ENCODE results near the gene ATP2A1. TPM values are rescaled to one million over a fixed set of nuclear protein-coding genes. Genes with fewer than 3 reads are reported as not detected.
"Not testable (repeated sequence)": the region's sequence is repeated elsewhere in the genome, so short reads cannot be mapped to it uniquely, and the experiment has no call there.

Gene ATP2A1
- total RNA-seq, 2 donors from 2014 or later, result 4.7 to 7.4 TPM

DNA sequence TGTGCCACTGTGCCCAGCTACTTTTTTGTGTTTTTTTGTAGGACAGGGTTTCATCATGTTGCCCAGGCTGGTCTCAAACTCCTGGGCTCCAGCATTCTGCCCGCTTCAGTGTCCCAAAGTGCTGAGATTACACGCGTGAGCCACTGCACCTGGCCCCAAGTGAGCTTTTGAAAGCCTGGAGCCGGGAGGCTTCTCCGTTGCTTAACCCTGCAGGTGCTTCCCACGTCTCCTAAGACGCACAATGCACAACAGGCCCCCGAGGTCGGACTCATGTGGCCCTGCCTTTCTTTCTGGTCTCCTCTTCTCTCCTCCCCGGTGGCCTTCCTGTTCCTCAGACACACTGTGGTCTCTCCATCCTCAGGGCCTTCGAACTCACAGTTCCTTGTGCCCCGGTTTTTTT, 34.3 kb downstream of the ATP2A1 start:
- DNase-seq (ENCODE audit: low spot score in 2 of 2) (no peak), ATAC-seq (no peak)

DNA sequence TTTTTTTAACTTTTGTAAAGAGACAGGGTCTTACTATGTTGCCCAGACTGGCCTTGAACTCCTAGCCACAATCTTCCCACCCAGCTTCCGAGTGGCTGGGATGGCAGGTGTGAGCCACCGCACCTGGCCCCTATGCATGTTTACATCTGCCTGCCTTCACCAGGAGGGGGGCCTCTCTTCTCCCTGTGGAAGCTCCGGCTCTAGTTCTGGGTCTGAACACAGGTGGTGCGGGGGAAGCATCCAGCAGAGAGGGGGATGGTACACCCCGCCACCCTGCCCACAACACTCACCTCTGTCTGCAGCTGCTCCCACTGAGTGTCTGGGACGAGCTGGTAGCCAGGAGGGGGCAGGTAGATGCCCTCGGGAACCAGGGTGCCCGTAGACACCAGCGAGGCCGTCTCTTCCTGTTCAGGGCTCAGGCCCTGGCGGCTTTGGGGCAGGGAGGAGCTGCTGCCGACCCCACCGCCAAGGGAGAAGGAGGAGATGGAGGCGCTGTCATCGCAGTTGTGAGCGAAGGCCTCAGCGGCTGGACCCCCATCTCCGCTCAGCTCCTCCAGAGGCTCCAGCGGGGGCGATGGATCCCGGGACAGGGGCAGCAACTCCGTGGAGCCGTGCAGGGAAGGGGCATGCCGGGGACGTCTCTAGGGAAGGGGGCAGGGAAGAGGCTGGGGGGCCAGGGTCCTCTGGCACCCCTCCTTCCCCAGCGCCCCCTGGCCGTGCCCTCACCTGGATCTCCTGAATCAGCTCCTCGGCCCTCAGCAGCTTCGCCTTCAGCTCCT, 35.8 kb downstream of the ATP2A1 start:
- H3K36me3 Mint-ChIP-seq, result peaks cover 8 to 9% of the 10 kb centered on the region in 2 donors

More for the DNA sequence above, 34.3 kb downstream of the ATP2A1 start:
- peaks cover 8% of the 10 kb centered on the region in 2 donors for H3K36me3 Mint-ChIP-seq
- peak overlapping the region in 1 of 2 donors; percentile 86 for H3K27ac Mint-ChIP-seq
- H3K9me3 Mint-ChIP-seq, result no peaks in the 10 kb centered on the region

DNA sequence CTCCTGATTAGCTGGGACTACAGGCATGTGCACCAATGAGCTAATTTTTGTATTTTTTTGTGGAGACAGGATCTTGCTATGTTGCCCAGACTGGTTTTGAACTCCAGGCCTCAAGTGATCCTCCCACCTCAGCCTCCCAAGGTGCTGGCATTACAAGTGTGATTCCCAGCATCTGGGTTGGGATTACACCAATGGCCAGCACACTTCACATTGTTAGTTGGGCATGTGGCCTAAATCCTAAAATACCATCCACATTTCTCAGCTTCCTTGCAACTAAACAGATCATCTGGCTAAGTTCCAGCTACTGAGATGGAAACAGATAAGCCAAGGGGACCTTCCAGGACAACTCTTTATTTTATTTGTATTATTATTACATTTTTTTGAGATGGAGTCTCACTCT, 36.9 kb downstream of the ATP2A1 start:
- H3K9me3 Mint-ChIP-seq, result no peaks in the 10 kb centered on the region
- ATAC-seq, result no peak

More for the DNA sequence above, 35.8 kb downstream of the ATP2A1 start:
- H3K27ac Mint-ChIP-seq, result peak overlapping the region in 1 of 2 donors; percentile 54
- ATAC-seq (no peak), DNase-seq (ENCODE audit: low spot score in 2 of 2) (no peak)
- H3K9me3 Mint-ChIP-seq, result no peaks in the 10 kb centered on the region

GRCh38 chr16:28917095-28917494, 38.8 kb downstream of the ATP2A1 start:
- Mint-ChIP-seq H3K27ac (peak overlapping the region in 1 of 2 donors; percentile 65), H3K9me3 (no peaks in the 10 kb centered on the region), H3K36me3 (peaks cover 8 to 9% of the 10 kb centered on the region in 2 donors)
- no peak for DNase-seq (ENCODE audit: low spot score in 2 of 2)
- ATAC-seq, result no peak

More for the DNA sequence above, 36.9 kb downstream of the ATP2A1 start:
- H3K36me3 Mint-ChIP-seq, result peaks cover 8 to 9% of the 10 kb centered on the region in 2 donors
- H3K27ac Mint-ChIP-seq, result no peak overlapping the region
- DNase-seq (ENCODE audit: low spot score in 2 of 2), result no peak

- H3K36me3 Mint-ChIP-seq, result peaks cover 8 to 9% of the 10 kb centered on the region in 2 donors
These were observed 40.4 kb downstream of the ATP2A1 start for GRCh38 chr16:28918698-28919097.

GRCh38 chr16:28923231-28923587, 44.9 kb downstream of the ATP2A1 start:
- no peak for DNase-seq (ENCODE audit: low spot score in 2 of 2)
- no peaks in the 10 kb centered on the region for H3K9me3 Mint-ChIP-seq
- no peak for ATAC-seq
- H3K36me3 Mint-ChIP-seq, result peaks cover 0 to 6% of the 10 kb centered on the region in 2 donors
- H3K27ac Mint-ChIP-seq, result peak overlapping the region; percentile 27 to 85

More at GRCh38 chr16:28918698-28919097, 40.4 kb downstream of the ATP2A1 start:
- no peak for ATAC-seq
- Mint-ChIP-seq H3K9me3 (no peaks in the 10 kb centered on the region), H3K27ac (no peak overlapping the region)
- DNase-seq (ENCODE audit: low spot score in 2 of 2), result no peak

- Mint-ChIP-seq H3K9me3 (no peaks in the 10 kb centered on the region), H3K36me3 (peaks cover 0 to 6% of the 10 kb centered on the region in 2 donors), H3K27ac (peak overlapping the region; percentile 85 to 94)
- DNase-seq (ENCODE audit: low spot score in 2 of 2) (no peak), ATAC-seq (no peak)
These were observed 45.5 kb downstream of the ATP2A1 start for GRCh38 chr16:28923652-28924398.

DNA sequence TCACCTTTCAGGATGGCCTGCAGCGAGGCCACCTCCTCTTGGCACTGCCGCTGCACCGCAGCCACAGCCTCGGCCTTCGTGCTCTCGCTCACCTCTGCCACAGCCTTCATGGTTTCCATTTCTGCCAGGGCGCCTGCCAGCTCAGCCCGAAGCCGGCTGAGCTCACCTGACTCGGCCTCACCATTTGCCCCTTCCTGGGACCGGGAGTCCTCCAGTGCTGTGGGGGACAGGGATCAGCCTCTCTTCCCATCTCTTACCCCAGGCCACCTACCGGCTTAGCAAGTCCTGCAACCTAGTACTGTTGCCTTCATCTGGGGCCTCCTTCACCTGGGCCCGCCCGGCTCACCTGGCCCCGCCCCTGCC, 46.1 kb downstream of the ATP2A1 start:
- Mint-ChIP-seq H3K36me3 (peaks cover 0 to 6% of the 10 kb centered on the region in 2 donors), H3K27ac (peak overlapping the region; percentile 94 to 99), H3K9me3 (no peaks in the 10 kb centered on the region)
- DNase-seq (ENCODE audit: low spot score in 2 of 2) (no peak), ATAC-seq (no peak)

DNA sequence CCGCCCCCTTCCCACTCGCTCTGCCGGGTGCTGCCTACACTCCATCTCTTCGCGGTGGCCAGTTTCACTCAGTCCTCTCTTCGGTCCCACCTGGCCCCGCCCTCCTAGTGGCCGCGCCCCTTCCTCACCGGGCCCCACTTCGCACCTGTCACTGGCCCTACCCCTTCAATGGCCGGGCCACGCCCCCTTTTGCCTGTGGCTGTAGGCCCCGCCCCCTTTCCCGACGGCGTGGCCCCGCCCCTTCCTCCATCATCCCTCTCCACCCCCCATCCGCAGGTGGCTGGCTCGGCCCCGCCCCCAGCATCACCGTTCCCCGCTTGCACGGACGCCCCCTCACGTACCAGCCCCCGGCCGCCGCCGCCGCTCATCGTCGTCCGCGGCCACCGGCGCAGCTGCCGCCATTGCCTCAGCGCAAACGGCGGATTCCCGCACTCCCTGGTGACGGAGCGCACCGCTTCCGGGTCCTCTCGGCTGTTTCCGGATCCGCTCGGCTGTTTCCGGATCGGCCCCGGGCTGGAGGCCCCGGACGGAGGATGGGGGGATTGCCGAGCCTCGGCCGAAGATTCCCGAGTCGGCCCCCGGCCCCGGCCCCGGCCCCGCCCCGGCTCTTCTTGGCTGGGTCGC, 46.6 kb downstream of the ATP2A1 start, which contains the start of gene RABEP2:
RABEP2 (minus strand) TSS at position 477 of the 624 bp plus-strand sequence; CDS start at position 402, 75 bp downstream.
- H3K27ac Mint-ChIP-seq, result peak within 1 kb of the TSS; percentile 94 to 99
- ATAC-seq, result peak; percentile 86 to 87
- H3K36me3 Mint-ChIP-seq, result peaks cover 0 to 6% of the 10 kb centered on the region in 2 donors
- H3K9me3 Mint-ChIP-seq, result no peaks in the 10 kb centered on the region
- DNase-seq (ENCODE audit: low spot score in 2 of 2), result peak; percentile 95 to 100

DNA sequence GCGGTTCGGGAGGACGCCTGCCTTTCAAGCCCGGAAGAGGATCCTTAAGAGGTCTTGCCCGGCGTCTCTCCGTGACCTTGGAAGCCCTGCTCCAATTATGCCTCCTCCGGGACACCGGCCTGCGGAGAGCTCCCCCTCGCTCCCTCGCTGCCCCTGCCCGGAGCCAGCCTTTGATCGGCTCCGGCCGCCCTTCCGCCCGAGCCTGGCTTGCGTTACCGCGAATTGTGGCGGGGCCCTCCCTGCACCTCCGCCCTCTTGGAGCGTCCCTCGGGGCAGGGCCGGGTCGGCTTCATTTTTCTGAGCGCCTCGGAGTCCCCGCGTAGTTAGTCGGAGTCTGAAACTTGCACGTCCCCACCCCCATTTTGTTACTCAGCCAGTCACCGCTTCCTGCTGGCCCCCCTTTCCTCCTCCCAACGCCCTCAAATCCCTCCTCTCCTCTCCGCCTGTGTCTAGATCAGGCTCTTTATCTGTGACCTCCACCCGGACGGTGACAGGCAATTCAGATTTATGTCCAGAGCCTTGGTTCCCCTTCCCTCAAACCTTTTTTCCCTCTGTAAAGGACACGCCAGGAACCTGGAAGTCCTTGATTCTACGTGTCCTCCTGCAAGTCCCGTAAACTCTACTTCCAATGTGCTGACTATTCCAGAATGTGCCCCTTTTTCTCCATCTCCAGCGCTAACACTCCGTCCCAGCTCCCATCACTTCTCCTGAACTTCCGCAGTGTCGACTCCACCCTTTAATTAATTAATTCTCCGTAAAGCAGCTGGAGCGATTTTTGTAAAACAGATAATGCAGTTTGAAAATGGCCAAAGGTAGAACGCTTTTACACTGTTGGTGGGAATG, 47.3 kb downstream of the ATP2A1 start:
- DNase-seq (ENCODE audit: low spot score in 2 of 2), result peak; percentile 79 to 85
- H3K27ac Mint-ChIP-seq, result peak overlapping the region; percentile 94 to 99
- ATAC-seq, result peak; percentile 78 to 83
- H3K9me3 Mint-ChIP-seq, result no peaks in the 10 kb centered on the region
- peaks cover 0 to 6% of the 10 kb centered on the region in 2 donors for H3K36me3 Mint-ChIP-seq

GRCh38 chr16:28926284-28926683, 48.0 kb downstream of the ATP2A1 start:
- peak overlapping the region; percentile 94 to 99 for H3K27ac Mint-ChIP-seq
- not testable (repeated sequence) for ATAC-seq; H3K9me3 Mint-ChIP-seq; DNase-seq (ENCODE audit: low spot score in 2 of 2); H3K36me3 Mint-ChIP-seq

- Mint-ChIP-seq H3K9me3 (no peaks in the 10 kb centered on the region), H3K36me3 (peaks cover 0 to 6% of the 10 kb centered on the region in 2 donors)
- DNase-seq (ENCODE audit: low spot score in 2 of 2), result no peak
These were observed 49.5 kb downstream of the ATP2A1 start for GRCh38 chr16:28927815-28928214.

GRCh38 chr16:28930203-28930602, 51.9 kb downstream of the ATP2A1 start:
- peak overlapping the region; percentile 50 to 73 for H3K27ac Mint-ChIP-seq
- H3K36me3 Mint-ChIP-seq, result peaks cover 0 to 6% of the 10 kb centered on the region in 2 donors
- H3K9me3 Mint-ChIP-seq, result peaks cover 0 to 6% of the 10 kb centered on the region in 2 donors
- DNase-seq (ENCODE audit: low spot score in 2 of 2) (no peak), ATAC-seq (no peak)

More at GRCh38 chr16:28927815-28928214, 49.5 kb downstream of the ATP2A1 start:
- ATAC-seq, result no peak
- H3K27ac Mint-ChIP-seq, result no peak overlapping the region

- peak overlapping the region; percentile 37 to 73 for H3K27ac Mint-ChIP-seq
- peaks cover 0 to 6% of the 10 kb centered on the region in 2 donors for H3K36me3 Mint-ChIP-seq
- H3K9me3 Mint-ChIP-seq, result peaks cover 0 to 6% of the 10 kb centered on the region in 2 donors
- DNase-seq (ENCODE audit: low spot score in 2 of 2) (no peak), ATAC-seq (peak in 1 of 2 donors; percentile 59)
These were observed 52.4 kb downstream of the ATP2A1 start for GRCh38 chr16:28930652-28931051.

DNA sequence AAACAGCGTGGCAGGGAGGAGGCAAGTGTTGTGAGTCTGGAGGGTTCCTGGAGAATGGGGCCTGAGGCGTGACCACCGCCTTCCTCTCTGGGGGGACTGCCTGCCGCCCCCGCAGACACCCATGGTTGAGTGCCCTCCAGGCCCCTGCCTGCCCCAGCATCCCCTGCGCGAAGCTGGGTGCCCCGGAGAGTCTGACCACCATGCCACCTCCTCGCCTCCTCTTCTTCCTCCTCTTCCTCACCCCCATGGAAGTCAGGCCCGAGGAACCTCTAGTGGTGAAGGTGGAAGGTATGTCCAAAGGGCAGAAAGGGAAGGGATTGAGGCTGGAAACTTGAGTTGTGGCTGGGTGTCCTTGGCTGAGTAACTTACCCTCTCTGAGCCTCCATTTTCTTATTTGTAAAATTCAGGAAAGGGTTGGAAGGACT, 53.5 kb downstream of the ATP2A1 start, which contains the start of gene CD19:
CD19 (plus strand) TSS at position 171 of the 425 bp plus-strand sequence; CDS start at position 201, 30 bp downstream.
- DNase-seq (ENCODE audit: low spot score in 2 of 2) (no peak), ATAC-seq (no peak)
- Mint-ChIP-seq H3K36me3 (peaks cover 0 to 6% of the 10 kb centered on the region in 2 donors), H3K27ac (peak within 1 kb of the TSS; percentile 73 to 87), H3K9me3 (peaks cover 0 to 10% of the 10 kb centered on the region in 2 donors)
